Skeletal muscle cell (primary cell): ENCODE results near the gene BAG5.
"Not testable (repeated sequence)": the region's sequence is repeated elsewhere in the genome, so short reads cannot be mapped to it uniquely, and the experiment has no call there.

Source experiments
- DNase-seq: peaks from one replicate; pipeline ENCODE4 v3.0.0-alpha.2; 2010; ENCODE audit warnings: low read depth
- H3K4me3 ChIP-seq: 2 replicates; pipeline ENCODE4 v1.5.1; 2011; ENCODE audit warnings: low read depth, mild to moderate bottlenecking, control low read depth, low read length, moderate library complexity

The BAG5 gene, protein sequence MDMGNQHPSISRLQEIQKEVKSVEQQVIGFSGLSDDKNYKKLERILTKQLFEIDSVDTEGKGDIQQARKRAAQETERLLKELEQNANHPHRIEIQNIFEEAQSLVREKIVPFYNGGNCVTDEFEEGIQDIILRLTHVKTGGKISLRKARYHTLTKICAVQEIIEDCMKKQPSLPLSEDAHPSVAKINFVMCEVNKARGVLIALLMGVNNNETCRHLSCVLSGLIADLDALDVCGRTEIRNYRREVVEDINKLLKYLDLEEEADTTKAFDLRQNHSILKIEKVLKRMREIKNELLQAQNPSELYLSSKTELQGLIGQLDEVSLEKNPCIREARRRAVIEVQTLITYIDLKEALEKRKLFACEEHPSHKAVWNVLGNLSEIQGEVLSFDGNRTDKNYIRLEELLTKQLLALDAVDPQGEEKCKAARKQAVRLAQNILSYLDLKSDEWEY

DNA sequence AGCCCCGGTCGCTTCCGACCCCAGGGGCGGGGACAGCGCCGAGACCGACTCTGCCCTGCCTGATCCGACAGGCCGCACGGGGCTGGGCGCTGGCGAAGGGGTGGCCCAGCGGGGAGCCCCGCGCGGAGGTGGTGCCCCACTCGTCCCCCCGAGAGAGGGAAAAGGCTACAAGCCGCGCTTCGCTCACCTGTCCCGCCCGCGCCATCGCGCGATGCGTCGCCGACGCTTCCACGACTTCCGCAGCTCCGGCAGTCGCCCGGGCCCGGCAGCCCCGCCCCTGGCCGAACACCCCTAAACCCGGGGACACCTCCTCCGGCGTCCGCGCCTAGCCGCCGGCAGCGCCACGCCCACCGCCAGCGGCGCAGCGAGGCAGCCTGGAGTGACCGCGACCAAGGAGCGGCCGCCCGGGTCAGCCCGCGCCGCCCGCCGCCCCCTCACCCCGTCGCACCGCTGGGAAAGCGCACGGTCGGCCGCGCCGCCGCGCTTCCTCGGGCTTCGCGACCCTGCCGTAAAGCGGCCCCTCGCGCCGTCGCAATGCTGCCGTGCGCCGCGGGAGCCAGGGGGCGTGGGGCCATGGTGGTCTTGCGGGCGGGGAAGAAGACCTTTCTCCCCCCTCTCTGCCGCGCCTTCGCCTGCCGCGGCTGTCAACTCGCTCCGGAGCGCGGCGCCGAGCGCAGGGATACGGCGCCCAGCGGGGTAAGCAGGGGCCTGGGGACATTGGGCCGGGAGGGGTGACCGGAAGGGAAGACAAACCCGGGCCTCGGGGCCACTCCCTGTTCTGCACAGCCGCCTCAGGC lies at the start of gene BAG5, which contains the start of gene COA8:
Gene BAG5, minus strand, starts transcription at position 229 of the 797 bp plus-strand sequence. CDS start 1,493 bp downstream, outside the sequence.
Gene COA8, plus strand, starts transcription at position 532 of the 797 bp plus-strand sequence. Its CDS starts 42 bp downstream, at position 574.
- DNase-seq: no peak
- peak within 1 kb of the TSS; percentile 92 for H3K4me3 ChIP-seq

GRCh38 chr14:103611215-103611614 lies 48.8 kb upstream of the BAG5 start:
- H3K4me3 ChIP-seq: no peak overlapping the region
- DNase-seq: no peak

DNA sequence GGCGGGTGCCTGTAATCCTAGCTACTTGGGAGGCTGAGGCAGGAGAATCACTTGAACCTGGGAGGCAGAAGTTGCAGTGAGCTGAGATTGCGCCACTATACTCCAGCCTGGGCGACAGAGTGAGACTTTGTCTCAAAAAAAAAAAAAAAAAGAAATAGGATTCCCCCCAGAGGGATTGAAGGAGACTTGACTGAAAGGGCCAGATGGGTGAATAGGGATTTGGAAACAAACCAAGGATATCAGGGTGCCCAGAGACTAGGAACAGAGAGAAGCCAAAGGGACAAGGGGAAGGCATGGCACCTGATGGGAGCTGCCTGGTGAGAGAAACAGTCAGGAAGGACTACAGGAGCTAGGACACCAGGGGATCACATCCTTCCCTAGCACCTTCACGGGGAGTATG lies 46.6 kb upstream of the BAG5 start:
- not testable (repeated sequence) for H3K4me3 ChIP-seq

GRCh38 chr14:103607822-103608221 lies 45.4 kb upstream of the BAG5 start:
- H3K4me3 ChIP-seq: no peak overlapping the region
- DNase-seq: no peak

More for the DNA sequence above, 46.6 kb upstream of the BAG5 start:
- DNase-seq: not testable (repeated sequence)

DNA sequence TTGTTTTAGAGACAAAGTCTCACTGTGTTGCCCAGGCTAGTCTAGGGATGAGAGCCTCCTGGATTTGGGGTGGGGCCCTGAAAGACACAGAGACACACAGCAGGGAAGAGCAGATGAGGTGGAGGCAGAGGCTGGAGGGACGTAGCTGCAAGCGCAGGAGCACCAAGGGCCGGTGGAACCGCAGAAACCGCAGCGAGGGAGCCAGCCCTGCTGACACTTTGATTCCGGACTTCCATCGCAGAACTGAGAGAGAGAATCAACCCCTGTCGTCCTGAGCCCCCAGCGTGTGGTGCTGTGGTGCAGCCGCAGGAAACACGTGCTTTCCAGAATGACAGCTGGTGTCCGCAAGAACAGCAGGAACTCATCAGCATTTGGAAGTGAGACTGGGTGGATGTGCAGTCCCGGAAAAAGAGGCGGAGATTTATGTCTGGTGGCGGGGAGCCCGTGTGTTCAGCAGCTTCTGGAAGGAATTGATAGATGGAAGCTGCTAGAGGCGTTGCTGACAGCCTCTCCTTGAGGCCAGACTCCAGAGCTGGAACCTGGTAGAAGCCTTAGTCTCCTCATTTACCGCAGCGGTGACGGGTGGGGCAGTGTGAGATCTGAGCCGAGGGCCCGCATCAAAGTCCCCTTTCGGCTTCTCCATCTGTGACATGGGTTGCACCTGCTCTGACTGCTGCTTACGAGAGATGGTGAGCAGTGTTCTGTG lies 44.7 kb upstream of the BAG5 start:
- H3K4me3 ChIP-seq: peak overlapping the region; percentile 21
- peak; percentile 78 for DNase-seq

DNA sequence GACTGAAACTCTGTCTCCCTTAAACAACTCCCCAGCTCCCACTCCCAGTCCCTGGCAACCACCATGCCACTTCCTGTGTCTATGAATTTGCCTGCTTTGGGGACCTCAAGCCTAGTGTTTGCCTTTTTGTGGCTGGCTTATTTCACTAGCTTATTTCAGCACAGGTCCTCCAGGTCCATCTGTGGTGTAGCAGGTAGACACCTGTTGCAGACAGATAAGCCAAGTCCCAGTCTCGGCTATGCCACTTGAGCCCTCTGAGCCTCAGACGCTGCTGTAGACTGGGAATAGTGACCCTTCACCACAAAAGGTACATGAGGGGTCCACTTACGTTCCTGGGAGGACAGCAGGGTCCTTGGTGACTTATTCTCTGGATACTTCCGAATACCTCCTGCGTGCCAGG lies 42.2 kb upstream of the BAG5 start:
- no peak for DNase-seq
- H3K4me3 ChIP-seq: no peak overlapping the region

- no peak for DNase-seq
- H3K4me3 ChIP-seq: no peak overlapping the region
These were observed 38.0 kb upstream of the BAG5 start for GRCh38 chr14:103600503-103600902.

- DNase-seq: peak; percentile 67
- H3K4me3 ChIP-seq: no peak overlapping the region
These were observed 35.3 kb upstream of the BAG5 start for GRCh38 chr14:103597623-103598377.

GRCh38 chr14:103594265-103594664 lies 31.8 kb upstream of the BAG5 start:
- DNase-seq: peak; percentile 19
- no peak overlapping the region for H3K4me3 ChIP-seq

DNA sequence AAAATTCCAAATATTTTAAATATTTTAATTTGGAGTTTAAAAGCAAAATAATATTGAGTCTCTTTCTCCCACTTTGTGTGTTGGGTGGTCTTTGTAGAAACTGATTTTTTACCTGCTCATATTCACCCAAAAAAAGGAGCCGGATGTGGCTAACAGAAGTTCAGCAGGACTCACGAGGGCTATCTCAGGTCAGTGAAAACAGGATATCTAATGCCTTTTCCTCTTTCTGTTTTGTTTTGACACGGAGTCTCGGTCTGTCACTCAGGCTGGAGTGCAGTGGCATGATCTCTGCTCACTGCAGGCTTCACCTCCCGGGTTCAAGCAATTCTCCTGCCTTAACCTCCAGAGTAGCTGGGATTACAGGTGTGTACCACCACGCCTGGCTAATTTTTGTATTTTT lies 31.1 kb upstream of the BAG5 start:
- DNase-seq: no peak
- H3K4me3 ChIP-seq: no peak overlapping the region

- DNase-seq: no peak
- H3K4me3 ChIP-seq: no peak overlapping the region
These were observed 22.0 kb upstream of the BAG5 start for GRCh38 chr14:103584326-103584915.

DNA sequence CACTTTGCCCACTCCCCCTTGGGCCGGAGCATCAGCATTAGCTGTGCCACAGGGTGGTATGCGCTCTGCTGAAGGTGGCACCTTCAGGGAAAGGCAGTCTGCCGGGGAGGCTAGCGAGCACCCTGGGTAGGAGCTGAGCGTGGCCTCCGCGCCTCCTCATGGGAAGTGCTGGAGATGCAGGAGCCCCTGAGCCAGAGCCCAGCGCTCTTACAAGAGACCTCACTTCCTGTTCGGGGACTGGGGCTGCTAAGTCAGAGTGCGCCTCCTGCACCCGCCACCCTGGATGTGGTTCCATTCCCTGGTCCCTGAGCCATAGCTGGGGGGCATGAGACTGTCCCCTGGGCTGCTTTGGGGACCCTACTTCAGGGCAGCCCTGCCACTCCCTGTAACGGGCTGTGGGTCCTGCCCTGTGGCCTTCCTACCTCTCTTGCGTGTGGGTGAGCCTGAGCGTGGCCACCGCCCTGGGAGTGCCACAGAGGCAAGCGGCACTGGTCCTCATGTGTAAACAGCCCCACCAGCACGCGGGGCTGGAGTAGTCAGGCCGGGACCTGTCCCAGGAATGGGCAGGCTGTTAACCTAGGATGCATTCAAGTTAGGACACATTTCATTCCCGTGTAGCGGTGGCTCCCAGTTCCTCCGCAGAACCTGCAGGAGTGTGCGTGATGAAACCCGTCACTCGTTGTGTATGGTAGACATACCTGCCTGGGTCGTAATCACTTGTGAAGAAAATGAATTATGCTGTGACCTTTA lies 19.7 kb upstream of the BAG5 start:
- DNase-seq: no peak
- H3K4me3 ChIP-seq: no peak overlapping the region

DNA sequence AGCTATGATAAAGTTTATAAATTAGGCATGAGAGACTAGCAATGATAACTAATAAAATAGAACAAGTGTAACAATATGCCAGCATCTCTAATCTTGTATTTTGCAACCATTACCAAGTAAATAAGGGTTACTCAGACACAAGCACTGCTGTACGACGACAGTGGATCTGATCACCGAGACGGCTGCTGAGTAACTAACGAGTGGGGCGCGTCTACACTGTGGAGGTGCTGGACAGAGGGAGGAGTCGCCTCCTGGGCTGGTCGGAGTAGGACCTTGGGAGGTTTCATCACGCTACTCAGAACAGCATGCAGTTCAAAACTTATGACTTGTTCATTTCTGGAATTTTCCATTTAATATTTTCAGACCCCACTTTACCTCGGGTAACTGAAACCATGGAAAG lies 18.7 kb upstream of the BAG5 start:
- DNase-seq: no peak
- H3K4me3 ChIP-seq: no peak overlapping the region

DNA sequence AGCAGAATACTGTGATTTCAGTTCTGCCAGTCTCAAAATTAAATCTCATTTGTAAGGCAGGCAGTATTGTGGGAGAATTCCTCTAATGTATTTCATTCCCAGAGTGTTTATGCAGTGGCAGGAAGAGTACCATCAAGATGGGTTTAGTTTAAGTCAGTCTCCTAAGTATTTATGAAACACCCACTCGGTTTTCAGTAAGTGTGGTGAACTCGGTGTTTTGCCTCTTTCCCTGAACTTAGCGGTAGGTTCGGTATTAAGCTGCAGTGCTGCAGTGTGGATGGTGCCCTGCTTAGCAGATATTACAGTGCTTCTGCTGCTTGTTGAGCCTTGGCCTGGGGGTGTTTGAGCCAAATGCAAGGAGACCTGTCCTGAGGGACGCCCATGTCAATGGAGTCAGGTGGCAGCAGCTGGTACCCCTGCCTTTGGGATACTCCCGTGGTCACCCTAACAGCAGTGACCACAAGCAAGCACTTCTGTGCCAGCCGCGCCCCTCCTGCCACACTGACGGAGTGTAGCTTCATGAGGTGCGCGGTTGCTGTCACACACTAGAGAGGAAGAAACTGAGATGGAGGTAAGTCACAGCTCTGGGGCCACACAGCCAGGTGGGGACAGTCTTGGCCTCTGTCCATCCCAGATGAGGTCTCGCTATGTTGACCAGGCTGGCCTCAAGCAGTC lies 16.1 kb upstream of the BAG5 start:
- DNase-seq: no peak

DNA sequence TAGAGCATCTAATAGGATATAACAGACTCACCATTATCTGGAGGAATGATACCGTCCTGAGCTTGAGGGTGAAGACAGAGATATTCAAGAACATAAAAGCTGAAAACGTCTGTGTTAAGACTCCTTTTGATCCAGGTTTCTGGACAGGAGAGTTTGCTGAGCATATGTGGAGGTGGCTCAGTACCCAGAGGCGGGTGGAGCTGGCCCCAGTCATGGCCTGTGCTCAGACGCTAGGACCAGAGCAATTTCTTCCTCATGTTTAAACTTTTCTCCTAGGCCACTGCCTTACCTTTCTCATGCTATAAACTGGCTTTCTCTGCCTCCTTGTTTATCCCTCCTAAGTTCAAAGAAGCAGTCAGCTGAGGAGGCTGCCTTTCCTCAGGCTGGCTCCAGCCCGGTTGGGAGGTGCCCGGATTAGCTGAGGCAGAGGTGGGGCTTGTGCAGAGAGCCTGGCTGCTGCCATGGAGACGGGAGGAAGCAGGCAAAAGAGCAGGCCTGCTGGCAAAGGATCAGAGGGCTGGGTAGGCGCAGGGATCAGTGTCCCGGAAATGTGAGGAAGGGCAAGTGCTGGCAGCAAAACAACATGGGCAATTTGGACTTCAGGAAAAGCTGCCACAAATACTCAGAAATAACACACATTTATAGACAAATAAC lies 14.0 kb upstream of the BAG5 start:
- H3K4me3 ChIP-seq: no peak overlapping the region
- DNase-seq: peak; percentile 51

More for the DNA sequence above, 16.1 kb upstream of the BAG5 start:
- H3K4me3 ChIP-seq: no peak overlapping the region

DNA sequence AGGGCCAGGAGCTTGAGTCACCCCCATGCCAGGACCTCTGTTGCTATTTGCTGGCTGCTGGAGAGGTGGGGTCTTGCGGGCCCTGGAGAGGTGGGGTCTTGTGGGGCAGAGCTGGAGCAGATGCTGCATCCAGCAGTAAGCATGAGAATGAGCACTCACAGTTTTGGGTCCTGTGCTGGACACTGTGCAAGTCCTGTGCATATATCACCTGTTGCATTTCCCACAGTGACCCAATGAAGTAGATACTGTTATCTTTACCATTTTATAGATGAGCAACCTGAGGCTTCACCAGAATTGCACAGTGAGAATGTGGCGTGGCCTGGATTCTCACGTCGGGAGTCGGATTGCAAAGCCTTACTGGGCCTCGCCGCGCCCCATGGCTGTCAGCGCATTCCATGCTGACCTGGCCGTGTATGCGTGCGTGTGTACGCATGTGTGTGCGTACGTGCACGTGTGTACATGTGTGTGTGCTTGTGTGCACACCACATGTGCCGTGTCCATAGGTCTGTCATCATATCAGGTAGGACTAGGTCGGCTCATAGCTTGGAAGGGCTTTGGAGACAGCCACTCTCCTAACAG lies 12.3 kb upstream of the BAG5 start:
- H3K4me3 ChIP-seq: no peak overlapping the region
- DNase-seq: no peak

GRCh38 chr14:103574104-103574503 lies 11.6 kb upstream of the BAG5 start:
- no peak overlapping the region for H3K4me3 ChIP-seq
- DNase-seq: no peak
